ENCODE measurements around the gene PDE4B.

PDE4B gene

GRCh38 chr1:66244429-66244828 is 451.7 kb downstream of the PDE4B start:
- no peak for TF ChIP-seq CTCF (IDR thresholded peaks at IDR 0.05)

- TF ChIP-seq CTCF (IDR thresholded peaks at IDR 0.05), result no peak
Measured at GRCh38 chr1:66245691-66246090, 453.0 kb downstream of the PDE4B start.

- TF ChIP-seq CTCF (IDR thresholded peaks at IDR 0.05), result no peak
Measured at GRCh38 chr1:66246351-66247269, 453.9 kb downstream of the PDE4B start.

GRCh38 chr1:66247415-66248208 is 454.9 kb downstream of the PDE4B start:
- no peak for TF ChIP-seq CTCF (IDR thresholded peaks at IDR 0.05)

GRCh38 chr1:66248257-66248656 is 455.6 kb downstream of the PDE4B start:
- TF ChIP-seq CTCF (IDR thresholded peaks at IDR 0.05), result no peak

GRCh38 chr1:66248746-66249145 is 456.1 kb downstream of the PDE4B start:
- no peak for TF ChIP-seq CTCF (IDR thresholded peaks at IDR 0.05)

- TF ChIP-seq CTCF (IDR thresholded peaks at IDR 0.05), result no peak
Measured at GRCh38 chr1:66250075-66250474, 457.4 kb downstream of the PDE4B start.

Measured in LNCAP (cell line).